ENCODE results near the gene FOXP1.

Gene FOXP1

GRCh38 chr3:71206305-71207165, 377.0 kb downstream of the FOXP1 start:
- DNase-seq (ENCODE audit: low spot score): no peak

GRCh38 chr3:71203727-71204488, 379.6 kb downstream of the FOXP1 start:
- no peak for DNase-seq (ENCODE audit: low spot score)

GRCh38 chr3:71202848-71203533, 380.5 kb downstream of the FOXP1 start:
- DNase-seq (ENCODE audit: low spot score): no peak

- no peak for DNase-seq (ENCODE audit: low spot score)
Measured at GRCh38 chr3:71201939-71202338, 381.6 kb downstream of the FOXP1 start.

- no peak for DNase-seq (ENCODE audit: low spot score)
Measured at GRCh38 chr3:71197841-71198565, 385.5 kb downstream of the FOXP1 start.

- no peak for DNase-seq (ENCODE audit: low spot score)
Measured at GRCh38 chr3:71195492-71195891, 388.0 kb downstream of the FOXP1 start.

- DNase-seq (ENCODE audit: low spot score): no peak
Measured at GRCh38 chr3:71194785-71195184, 388.7 kb downstream of the FOXP1 start.

- DNase-seq (ENCODE audit: low spot score): no peak
Measured at GRCh38 chr3:71191031-71191482, 392.5 kb downstream of the FOXP1 start.

GRCh38 chr3:71189480-71189879, 394.0 kb downstream of the FOXP1 start:
- no peak for DNase-seq (ENCODE audit: low spot score)

GRCh38 chr3:71187715-71188114, 395.8 kb downstream of the FOXP1 start:
- DNase-seq (ENCODE audit: low spot score): no peak

- DNase-seq (ENCODE audit: low spot score): no peak
Measured at GRCh38 chr3:71186801-71187200, 396.7 kb downstream of the FOXP1 start.

GRCh38 chr3:71185733-71186455, 397.6 kb downstream of the FOXP1 start:
- DNase-seq (ENCODE audit: low spot score): no peak

GRCh38 chr3:71184252-71184651, 399.3 kb downstream of the FOXP1 start:
- DNase-seq (ENCODE audit: low spot score): no peak

GRCh38 chr3:71183549-71183948, 400.0 kb downstream of the FOXP1 start:
- no peak for DNase-seq (ENCODE audit: low spot score)

GRCh38 chr3:71180524-71180923, 403.0 kb downstream of the FOXP1 start:
- no peak for DNase-seq (ENCODE audit: low spot score)

GRCh38 chr3:71177375-71177774, 406.2 kb downstream of the FOXP1 start:
- no peak for DNase-seq (ENCODE audit: low spot score)

- no peak for DNase-seq (ENCODE audit: low spot score)
Measured at GRCh38 chr3:71176366-71176765, 407.2 kb downstream of the FOXP1 start.

- DNase-seq (ENCODE audit: low spot score): no peak
Measured at GRCh38 chr3:71175691-71176365, 407.7 kb downstream of the FOXP1 start.

GRCh38 chr3:71172951-71173350, 410.6 kb downstream of the FOXP1 start:
- no peak for DNase-seq (ENCODE audit: low spot score)

- DNase-seq (ENCODE audit: low spot score): no peak
Measured at GRCh38 chr3:71172189-71172588, 411.3 kb downstream of the FOXP1 start.

- no peak for DNase-seq (ENCODE audit: low spot score)
Measured at GRCh38 chr3:71171247-71171646, 412.3 kb downstream of the FOXP1 start.

All from LoVo (cell line).